NCI-H2227 treated with DMSO at 0.1 percent for 48 hours (cell line): Measurements from ENCODE around the gene TFAP2E.

ENCODE experiments used
- DNase-seq: peaks from one replicate; lab custom pipeline; 2025; lab: John Stamatoyannopoulos, UW

Gene TFAP2E

GRCh38 chr1:35573198-35574124 is at the start of gene TFAP2E:
TSS of gene TFAP2E (plus strand) at chr1:35573314. CDS start at chr1:35573578, 264 bp downstream.
- DNase-seq, result peak; percentile 61

DNA sequence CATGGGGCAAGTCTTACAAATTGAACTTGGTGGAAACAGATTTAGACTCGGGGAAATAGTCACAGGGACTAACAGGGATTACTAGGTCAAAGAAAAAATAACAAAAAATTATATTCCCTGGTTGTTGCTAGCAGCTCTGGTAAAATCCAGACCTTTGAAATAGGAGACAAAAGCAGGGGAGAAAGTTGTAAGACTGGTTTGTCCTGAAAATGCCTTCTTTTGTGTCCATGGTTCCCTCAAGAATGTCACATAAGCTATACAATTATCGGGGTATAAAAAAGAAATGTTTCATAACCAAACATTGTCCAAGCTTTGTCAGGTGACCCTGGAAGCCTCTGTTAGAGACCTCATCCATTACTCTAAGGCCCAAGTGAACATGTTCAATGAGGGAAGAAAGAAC is 49.0 kb upstream of the TFAP2E start:
- DNase-seq, result no peak

GRCh38 chr1:35530168-35530567 is 42.9 kb upstream of the TFAP2E start:
- no peak for DNase-seq

DNA sequence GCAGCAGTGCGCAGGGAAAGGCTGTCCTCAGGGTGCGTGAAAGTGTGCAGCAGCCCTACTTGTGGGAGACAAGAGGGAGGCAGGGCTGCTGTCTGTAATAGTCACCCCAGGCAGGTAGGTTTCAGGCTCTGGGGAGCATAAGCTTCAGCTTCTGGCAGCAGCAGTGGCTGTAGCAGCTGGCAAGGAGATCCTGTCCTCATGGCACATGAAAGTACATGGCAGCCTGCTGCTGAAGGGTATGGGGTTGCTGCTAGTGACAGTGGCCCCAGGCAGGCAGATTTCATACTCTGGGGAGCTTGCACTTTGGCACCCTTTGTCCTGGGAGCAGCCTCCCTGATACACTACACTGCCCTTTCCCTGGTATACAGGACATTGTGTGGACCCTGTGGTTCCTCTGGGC is 42.2 kb upstream of the TFAP2E start:
- DNase-seq, result no peak

DNA sequence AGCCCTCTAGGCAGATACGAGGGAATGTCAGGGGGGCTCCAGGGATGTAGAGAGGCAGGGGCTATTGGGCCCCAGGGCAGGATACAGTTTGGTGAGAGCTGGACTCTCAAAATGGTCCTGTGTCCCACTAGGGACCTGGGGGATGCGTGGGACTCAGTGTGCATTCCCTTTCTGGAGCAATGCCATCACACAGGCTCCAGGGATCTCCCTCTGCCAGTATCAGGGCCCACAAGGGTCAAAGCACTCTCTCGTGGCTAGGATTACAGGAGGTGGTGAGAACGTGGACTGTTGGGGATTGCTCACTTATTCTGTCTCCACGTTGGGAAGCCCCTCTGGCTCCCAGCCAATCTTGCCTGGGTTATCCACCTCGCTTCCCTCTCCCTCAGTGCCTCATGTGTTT is 41.7 kb upstream of the TFAP2E start:
- DNase-seq, result no peak

DNA sequence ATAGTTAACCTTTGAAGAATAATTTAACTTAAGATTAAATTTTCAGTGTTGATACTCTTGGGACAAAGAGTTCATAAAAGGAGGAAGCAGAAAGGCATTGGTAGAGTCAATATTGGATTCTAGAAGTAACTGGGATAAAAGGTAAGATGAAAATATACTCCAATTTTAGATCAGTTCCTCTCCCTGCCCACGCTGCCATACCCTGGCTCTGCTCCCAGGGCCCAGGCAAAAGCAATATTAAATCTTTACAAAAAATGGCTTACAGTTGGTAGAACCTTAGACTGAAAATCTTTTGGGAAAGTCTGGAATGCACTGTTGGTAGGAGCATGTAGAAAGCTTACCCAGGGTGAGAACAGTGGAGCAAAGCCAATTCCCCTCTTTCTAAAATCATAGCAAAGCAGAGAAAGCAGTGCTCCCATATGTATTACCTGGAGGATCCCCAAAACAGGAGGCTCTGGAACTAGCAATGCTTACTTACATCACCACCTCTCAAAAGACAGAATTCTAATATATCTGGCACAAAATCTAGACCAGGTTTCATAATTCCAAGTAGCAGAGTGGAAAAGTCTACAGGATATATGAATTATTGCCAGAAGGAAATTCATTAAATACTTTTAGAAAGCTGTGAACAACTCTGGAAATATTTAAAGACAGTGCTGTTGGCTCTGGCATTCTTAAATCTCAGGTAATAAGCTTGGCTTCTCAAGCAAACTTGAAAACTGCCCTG is 40.5 kb upstream of the TFAP2E start:
- DNase-seq, result no peak

GRCh38 chr1:35533586-35533985 is 39.5 kb upstream of the TFAP2E start:
- DNase-seq, result no peak

DNA sequence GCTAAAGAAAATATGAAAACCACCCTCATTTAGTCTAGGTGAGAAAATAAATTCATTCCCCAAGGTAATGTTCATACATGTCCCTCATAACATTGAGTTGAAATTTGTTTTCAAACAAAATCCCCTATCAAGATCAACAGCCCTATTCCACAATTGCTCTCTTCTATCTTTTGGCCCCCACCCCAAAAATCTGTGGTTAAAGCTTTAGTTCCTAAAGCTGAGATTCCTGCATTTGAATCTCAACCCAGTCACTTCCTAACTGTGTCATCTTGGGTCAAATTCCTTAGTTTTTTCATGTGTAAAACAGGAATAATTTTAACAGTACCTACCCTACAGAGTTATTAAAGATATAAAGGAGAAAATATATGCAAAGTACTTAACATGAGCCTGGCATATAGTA is 37.9 kb upstream of the TFAP2E start:
- no peak for DNase-seq

GRCh38 chr1:35536556-35537162 is 36.5 kb upstream of the TFAP2E start:
- no peak for DNase-seq

DNA sequence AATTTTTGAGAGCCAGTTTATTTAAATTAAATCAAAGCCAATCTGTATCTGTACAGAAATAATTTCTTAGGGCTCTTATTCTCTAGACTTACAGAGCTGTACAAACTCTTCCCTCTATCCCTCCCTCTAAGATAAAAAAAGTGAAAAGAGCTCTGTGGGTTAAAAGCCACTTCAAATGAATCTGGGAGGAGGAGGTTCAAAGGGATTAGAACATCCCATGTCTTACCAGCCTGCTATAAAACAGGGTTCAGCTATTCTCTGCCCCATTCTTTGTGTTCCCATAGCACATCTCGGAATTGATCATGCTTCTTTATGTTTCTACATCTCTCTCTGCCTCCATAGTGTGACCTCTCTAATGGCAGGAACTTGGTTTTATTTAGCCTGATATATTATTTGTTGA is 35.3 kb upstream of the TFAP2E start:
- no peak for DNase-seq

DNA sequence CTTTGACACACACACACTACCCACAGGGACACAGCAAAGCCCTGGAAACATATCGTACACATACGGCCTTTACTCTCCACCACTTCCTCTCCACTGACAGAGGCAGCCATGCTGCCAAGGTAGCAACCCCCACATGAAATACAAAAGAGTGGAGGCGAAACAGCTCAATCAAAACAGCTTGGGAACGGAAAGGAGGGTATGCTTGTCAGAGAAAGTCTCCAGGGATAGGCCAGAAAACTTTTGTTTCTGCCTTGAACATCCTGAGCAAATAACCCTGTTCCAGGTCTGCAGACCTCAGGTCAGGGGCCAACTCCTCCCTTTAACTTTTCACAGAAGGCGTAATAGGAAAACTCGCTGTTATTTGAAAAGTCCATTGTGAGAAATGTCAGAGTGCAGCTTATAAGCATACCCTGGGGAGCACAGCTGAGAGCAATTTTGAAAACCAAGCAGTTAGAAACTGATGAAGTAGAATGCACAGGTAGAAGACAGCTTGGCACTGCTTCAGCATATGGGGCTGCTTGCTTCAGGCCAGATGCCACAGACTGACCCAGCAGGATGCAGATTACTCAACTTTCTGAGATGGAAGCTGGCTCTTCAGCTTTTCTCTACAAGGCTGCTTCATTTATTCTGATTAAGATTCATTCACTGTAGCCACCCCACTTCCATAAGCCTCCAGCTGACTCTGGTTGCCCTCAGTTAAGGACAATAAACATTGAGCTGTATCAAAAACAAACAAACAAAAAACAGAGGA is 33.9 kb upstream of the TFAP2E start:
- no peak for DNase-seq

GRCh38 chr1:35539824-35540261 is 33.3 kb upstream of the TFAP2E start:
- no peak for DNase-seq

GRCh38 chr1:35544976-35545375 is 28.1 kb upstream of the TFAP2E start:
- no peak for DNase-seq

GRCh38 chr1:35546614-35547013 is 26.5 kb upstream of the TFAP2E start:
- DNase-seq, result no peak

DNA sequence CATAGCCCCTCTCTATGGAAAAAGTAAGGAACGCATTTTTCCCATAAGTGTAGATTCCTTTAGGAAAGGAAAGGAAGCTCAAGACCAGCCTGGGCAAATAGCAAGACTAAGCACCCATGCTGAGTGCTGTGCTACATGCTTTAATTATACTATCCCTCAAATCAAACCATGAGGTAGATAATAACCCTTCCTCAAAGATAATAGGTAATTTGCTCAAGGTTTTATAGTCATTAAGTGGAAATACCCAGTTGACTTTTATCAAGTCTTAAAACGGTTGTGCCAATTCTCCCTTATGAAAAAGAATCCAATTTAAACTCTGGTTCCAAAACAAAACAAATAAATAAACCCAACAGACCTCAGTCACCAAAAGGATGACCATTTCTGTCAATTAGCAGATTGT is 19.3 kb upstream of the TFAP2E start:
- DNase-seq, result no peak

GRCh38 chr1:35554266-35555211 is 18.6 kb upstream of the TFAP2E start:
- DNase-seq, result no peak

- no peak for DNase-seq
Measured at GRCh38 chr1:35555212-35555584, 17.9 kb upstream of the TFAP2E start.

DNA sequence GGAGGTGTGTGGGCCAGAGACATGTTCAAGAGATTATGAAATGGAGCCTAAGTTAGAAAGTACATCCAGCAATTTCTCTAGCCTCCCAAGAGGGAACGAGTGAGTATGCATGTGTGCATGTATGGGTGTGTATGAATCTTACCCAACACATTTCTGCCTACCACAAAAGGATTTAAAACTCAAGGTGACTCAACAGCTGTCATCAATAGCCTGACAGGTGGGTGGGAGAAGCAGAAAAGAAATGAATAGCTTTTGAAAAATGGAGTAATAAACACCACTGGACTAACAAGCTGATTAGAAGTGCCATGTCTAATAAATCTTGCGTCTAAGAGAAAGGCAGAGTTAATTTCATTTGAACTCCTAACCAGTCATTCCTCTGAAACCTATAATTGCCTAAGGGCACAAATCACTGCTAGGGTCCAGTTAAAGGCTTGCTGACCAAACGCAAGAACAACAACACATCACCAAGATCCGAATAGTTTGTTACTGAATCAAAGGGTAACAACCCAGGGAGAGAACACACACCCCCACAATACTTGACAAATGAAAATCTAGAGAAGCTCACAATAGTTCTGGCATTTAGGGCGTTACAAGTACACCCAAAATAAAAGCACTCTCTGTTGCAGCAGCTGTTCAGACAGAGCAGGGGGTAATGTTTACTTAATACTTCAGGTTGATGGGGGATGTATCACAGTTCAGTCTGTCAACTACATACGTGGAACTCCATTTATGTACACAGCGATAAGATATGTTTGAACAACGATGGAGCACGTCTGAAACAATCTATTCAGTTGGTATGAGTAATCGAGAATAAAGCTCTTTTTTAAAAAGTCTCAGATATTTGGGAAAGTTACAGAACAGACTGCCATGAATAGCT is 17.3 kb upstream of the TFAP2E start:
- no peak for DNase-seq

GRCh38 chr1:35556484-35557117 is 16.5 kb upstream of the TFAP2E start:
- no peak for DNase-seq
